ENCODE measurements around the gene SHH.

SHH gene

GRCh38 chr7:155811895-155812761, at the start of gene SHH:
Gene SHH, minus strand, starts transcription at chr7:155812463. Its CDS starts 341 bp downstream, at chr7:155812122.
- DNase-seq = no peak

DNA sequence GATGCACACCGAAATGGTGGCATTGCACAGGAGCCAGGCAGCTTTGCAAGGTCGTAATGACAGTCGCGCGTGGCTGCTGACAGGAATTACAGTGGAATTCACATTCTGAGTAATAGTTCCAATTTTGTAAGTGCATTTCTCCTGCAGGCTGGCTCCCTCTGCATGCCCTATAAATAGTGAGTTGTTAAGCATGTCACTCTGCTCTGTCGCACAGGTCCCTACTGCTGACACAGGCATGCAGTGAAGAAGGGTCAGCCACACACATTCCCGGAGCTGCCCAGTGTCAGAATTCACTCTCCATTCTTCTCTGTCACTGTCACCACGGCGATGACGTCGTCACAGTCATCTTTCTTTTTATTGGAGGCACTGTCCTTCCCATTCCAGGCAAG, 49.2 kb upstream of the SHH start:
- DNase-seq = no peak

- no peak for DNase-seq
These were observed 48.7 kb upstream of the SHH start for GRCh38 chr7:155860840-155861479.

GRCh38 chr7:155860461-155860839, 48.2 kb upstream of the SHH start:
- DNase-seq = no peak

DNA sequence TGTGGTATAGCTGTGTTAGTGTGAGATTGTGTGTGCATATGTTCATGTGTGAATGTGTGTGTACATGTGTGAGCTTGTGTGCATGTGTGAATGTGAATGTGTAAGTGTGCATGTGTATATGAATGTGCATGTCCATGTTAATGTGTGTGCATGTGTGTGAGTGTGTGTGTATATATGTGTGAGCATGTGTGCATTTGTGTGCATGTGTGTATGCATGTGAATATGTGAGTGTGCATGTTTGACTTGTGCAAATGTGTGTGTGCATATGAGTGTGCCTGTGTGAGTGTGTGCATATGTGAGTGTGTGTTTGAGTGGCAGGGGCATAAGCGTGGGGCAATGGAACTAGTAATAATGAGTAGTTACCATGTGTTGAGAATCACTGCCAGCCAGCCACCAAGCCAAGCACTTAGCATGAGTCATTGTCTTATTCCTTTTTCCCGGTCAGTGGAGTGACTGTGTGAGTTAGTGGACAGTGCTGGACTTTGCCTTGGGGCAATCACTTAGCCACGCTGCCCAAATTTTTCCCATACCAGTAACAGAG, 46.3 kb upstream of the SHH start:
- DNase-seq = no peak

DNA sequence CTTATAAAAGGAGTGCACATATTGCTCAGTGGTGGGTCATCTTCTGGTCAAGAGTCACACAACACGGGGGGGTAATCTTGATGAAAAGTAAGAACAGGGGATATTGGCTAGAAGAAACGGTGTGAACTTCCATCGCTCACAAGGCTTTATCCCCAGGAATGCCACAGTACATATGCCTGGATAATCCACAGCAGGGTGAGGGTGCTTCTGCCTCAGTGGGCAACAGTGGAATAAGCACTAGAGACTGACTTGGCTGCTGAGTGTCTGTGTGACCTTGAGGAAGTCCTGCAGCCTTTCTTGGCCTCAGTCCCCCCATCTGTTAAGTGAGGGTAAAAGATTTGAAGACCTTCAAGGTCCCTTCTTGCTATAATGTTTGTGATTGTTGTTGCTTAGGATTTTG, 44.9 kb upstream of the SHH start:
- no peak for DNase-seq

- DNase-seq = no peak
These were observed 44.4 kb upstream of the SHH start for GRCh38 chr7:155856656-155857055.

GRCh38 chr7:155852426-155853301, 40.4 kb upstream of the SHH start:
- no peak for DNase-seq

DNA sequence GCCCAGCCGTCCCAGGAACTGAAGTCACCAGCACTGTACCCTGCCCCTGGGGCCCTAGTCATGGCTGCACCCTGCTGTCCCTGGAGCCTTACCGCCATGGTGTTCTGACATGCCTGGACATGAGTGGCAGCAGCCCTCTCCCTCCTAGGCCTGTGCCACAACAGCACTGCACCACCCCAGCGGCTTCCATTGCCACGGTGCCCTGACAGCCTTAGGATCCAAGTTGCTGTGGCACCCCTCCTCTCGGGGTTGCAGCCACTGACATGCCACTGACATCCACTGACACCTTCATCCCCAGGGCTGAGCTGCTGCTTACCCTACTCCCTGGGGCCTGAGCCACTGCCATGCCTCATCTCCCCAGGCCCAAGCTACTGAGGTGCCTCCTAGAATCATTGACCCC, 39.6 kb upstream of the SHH start:
- no peak for DNase-seq

DNA sequence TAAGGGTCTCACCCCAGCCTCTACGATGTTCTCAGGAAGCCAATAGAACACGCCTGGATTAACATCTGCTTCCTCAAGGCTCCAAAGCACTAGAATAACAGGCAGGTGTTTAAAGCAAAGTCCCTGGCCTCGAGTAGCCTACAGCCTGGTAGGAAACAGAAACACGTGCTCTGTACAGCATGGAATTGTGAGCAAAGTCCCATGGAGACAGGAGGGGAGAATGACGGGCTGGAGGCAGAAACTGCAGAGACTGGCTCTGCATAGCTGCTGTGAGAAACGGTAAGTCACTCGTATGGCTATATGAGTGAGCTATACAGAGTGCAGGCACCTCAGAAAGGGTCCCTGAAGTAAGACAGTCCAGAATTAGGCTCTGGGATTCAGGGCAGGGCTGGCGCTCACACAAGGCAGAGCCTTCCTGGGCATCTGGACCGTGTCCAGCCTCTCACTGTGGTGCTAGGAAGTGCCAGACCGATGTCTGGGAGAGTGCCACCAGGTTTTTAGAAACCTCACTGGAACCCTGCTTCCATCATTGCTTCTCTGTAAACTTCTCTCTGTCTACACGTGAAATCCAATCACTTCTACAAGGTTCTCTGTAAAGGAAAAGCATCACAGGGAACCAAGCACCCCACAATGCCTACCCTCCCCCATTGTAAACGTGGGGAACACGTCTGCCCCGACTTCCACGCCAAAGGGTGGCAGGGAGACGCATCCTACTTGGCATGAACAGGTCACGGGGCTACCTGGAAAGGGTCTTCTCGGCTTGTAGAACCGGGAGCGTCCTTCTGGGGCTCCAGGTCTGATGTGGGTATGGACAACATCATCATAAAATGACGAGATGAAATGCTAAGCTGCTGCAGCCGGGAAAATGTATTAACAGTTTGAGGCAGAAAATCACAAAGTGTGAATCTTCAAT, 38.8 kb upstream of the SHH start:
- DNase-seq = no peak

DNA sequence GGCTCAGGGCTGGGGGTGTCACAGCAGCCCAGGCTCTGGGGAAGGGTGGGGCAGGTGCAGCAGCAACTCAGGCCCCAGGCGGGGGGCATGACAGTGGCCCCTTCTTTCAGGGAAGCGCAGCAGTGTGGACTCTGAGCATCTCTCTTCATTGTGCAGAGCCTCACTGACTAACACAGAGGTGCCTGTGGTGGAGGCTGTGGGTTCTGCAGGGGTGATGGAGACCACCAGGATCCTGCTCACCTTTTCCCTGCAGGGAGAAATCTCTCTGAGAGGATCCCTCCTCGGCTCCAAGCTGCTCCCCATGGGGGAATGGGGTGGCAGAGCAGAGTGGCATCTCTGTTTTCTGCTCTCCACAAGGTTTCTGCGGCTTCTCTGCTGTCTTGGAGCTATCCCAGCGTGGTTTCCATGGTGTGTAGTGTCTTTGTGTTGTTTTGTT, 37.8 kb upstream of the SHH start:
- no peak for DNase-seq

DNA sequence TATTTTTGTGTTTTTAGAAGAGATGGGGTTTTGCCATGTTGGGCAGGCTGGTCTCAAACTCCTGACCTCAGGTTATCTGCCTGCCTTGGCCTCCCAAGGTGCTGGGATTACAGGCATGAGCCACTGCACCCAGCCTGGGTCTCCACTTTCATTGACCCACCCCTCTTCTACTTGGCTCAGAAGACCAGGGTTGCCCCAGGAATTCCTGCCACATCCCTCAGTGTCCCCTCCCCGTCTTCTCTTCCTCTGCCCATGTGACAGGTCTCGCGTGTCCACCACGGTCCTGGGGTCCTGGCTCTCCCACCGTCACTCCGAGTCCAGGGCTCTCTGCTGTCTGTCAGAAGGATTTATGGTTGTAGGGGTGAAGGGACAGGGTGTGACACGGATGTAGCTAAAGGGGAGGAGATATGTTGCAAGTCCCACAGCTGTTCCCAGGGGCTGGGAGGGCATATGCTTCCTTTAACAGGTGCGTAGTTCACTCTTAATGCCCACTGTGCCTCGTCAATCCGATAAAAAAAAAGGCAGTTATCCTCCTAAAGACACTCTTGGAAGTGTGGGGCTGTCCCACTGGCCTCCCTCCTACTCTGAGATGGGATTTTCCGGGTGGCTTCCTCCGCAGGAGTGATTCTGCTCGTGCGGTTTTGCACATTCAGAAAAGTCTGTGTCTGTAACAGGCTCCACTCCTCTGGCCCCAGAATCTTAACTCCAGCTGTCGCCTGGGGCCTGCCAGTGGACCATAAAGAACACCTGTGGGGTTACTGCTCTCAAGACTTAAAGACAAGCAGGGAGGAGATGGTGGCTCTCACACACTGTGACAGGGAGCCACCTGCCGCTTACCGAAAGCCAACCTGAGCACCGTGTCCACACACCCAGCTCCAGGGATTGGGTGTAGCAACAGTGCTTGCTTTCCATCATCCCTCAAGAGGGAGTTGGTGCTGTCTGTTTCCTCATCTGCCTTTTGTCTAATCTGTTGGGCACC, 36.7 kb upstream of the SHH start:
- DNase-seq = no peak

GRCh38 chr7:155847821-155848435, 35.7 kb upstream of the SHH start:
- no peak for DNase-seq

GRCh38 chr7:155846936-155847335, 34.7 kb upstream of the SHH start:
- no peak for DNase-seq

DNA sequence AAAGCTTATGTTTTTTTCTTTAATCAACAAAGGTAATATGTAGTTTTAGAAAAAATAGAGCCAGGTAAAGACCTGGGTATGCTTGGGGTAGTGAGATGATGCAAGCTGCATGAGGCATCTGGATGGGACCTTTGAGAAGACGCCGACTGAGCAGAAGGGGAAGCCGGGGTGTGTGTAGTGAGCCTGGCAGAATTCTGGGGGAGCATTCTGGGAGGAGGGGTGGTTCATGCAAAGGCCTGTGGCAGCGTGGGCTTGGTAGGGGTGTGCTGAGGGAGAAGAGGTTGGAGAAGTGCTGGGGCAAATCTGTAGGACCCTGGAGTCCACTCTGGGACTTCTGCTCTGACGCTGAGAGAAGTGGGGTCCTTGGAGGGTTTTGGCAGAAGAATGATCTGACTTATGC, 33.9 kb upstream of the SHH start:
- no peak for DNase-seq

DNA sequence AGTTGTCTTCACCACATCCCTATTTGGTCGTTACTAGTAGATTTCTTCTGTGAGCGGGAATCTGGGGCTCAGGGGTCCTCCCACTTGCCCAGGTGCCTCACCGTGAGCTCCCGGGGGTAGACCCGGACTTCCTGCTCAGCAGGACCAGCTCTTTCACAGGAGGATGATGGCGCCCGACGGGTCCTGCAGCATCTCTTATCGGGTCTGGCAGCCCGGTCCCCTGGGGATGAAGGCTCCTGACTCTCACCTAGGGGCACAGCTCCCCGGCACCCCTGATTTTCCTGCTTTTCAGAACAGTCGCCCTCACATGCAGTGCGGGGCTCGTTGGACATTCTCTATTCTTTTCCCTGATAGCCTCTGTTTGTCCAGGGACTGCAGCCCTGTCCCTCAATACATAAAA, 33.0 kb upstream of the SHH start:
- no peak for DNase-seq

- no peak for DNase-seq
These were observed 32.3 kb upstream of the SHH start for GRCh38 chr7:155844526-155844925.

DNA sequence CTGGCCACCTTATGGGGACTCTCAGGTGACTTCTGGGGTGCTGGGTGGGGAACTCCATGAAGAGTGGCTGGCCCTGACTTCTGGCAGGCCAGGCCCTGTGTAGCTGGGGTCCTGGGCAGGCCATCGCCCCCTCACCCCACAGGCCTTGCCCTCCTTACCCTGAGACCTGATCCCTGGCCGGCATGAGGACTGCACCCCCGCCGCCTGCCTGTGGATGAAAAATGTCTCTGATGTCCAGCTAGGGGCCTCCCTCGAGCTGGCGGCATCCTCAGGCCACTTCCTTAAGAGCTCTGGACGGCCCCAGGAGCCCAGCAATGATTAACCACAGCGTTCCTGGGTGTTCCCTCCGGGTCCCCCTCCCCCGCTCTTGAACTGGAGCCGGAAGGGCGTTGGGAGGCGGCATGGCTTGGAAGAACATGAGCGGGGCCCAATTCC, 31.8 kb upstream of the SHH start:
- DNase-seq = no peak

- no peak for DNase-seq
These were observed 31.3 kb upstream of the SHH start for GRCh38 chr7:155843426-155844018.
